GM23338 (cell line): Measurements from ENCODE around the gene LCTL. TPM values are rescaled to one million over a fixed set of nuclear protein-coding genes. Genes with fewer than 3 reads are reported as not detected.

ENCODE experiments used
- ATAC-seq: fragments of 200-7000 bp; cut with Tn5 transposase; 3 replicates; pipeline ENCODE4 v1.9.1; 2020
- DNase-seq: peaks from one replicate; pipeline ENCODE4 v3.0.0-alpha.2; 2015; ENCODE audit warnings: low spot score
- H2AFZ ChIP-seq: fragments of 200-600 bp; sonication (generic); 2 replicates; pipeline ENCODE4 v1.8.0; 2016; ENCODE audit warnings: antibody characterized with exemption, mild to moderate bottlenecking, moderate library complexity
- H3F3A ChIP-seq: fragments of 200-600 bp; sonication (generic); replicated peaks from 2 replicates; pipeline ENCODE4 v1.8.0; 2017; ENCODE audit warnings: antibody characterized with exemption, mixed run types, low read depth
- H3K27ac ChIP-seq: fragments of 200-600 bp; sonication (generic); 2 replicates; pipeline ENCODE4 v1.6.1; 2016; ENCODE audit warnings: low read depth
- H3K27me3 ChIP-seq: fragments of 200-600 bp; sonication (generic); 2 replicates; pipeline ENCODE4 v1.8.0; 2016; ENCODE audit warnings: mild to moderate bottlenecking, mixed run types, moderate library complexity; ENCODE audit not compliant: insufficient read depth
- H3K36me3 ChIP-seq: fragments of 200-600 bp; sonication (generic); 2 replicates; pipeline ENCODE4 v1.8.0; 2016; ENCODE audit warnings: mild to moderate bottlenecking; ENCODE audit not compliant: insufficient read depth
- H3K4me1 ChIP-seq: fragments of 200-600 bp; sonication (generic); 2 replicates; pipeline ENCODE4 v1.8.0; 2016; ENCODE audit warnings: mild to moderate bottlenecking, moderate library complexity; ENCODE audit not compliant: insufficient read depth
- H3K4me2 ChIP-seq: fragments of 200-600 bp; sonication (generic); 2 replicates; pipeline ENCODE4 v1.7.1; 2017; ENCODE audit warnings: mixed run types
- H3K4me3 ChIP-seq: fragments of 200-600 bp; sonication (generic); 2 replicates; pipeline ENCODE4 v1.6.1; 2016; ENCODE audit warnings: mixed run types
- H3K79me2 ChIP-seq: fragments of 200-600 bp; sonication (generic); replicated peaks from 2 replicates; pipeline ENCODE4 v1.8.0; 2017; ENCODE audit warnings: mild to moderate bottlenecking; ENCODE audit not compliant: insufficient read depth
- H3K9me2 ChIP-seq: fragments of 200-600 bp; sonication (generic); 2 replicates; pipeline ENCODE4 v1.8.0; 2017; ENCODE audit not compliant: insufficient read depth
- H4K20me1 ChIP-seq: fragments of 200-600 bp; sonication (generic); replicated peaks from 2 replicates; pipeline ENCODE4 v1.8.0; 2017; ENCODE audit warnings: mild to moderate bottlenecking; ENCODE audit not compliant: insufficient read depth
- H3K27ac Mint-ChIP-seq: 2 replicates; pipeline ENCODE4 v1.8.0; 2020; ENCODE audit warnings: inconsistent platforms, mild to moderate bottlenecking, moderate library complexity, mixed read lengths
- H3K27me3 Mint-ChIP-seq: 3 replicates; pipeline ENCODE4 v1.8.0; 2022; ENCODE audit warnings: low read depth, mild to moderate bottlenecking, moderate library complexity, mixed read lengths, inconsistent platforms; ENCODE audit not compliant: insufficient read depth, poor library complexity
- H3K36me3 Mint-ChIP-seq: 3 replicates; pipeline ENCODE4 v1.8.0; 2021; ENCODE audit warnings: low read depth, mild to moderate bottlenecking, inconsistent platforms, moderate library complexity, mixed read lengths
- H3K4me1 Mint-ChIP-seq: 3 replicates; pipeline ENCODE4 v1.8.0; 2020; ENCODE audit warnings: mild to moderate bottlenecking, inconsistent platforms, mixed read lengths
- H3K4me3 Mint-ChIP-seq: 3 replicates; pipeline ENCODE4 v1.8.0; 2021; ENCODE audit warnings: moderate library complexity, mild to moderate bottlenecking, inconsistent platforms, mixed read lengths
- H3K9me3 Mint-ChIP-seq: 3 replicates; pipeline ENCODE4 v1.8.0; 2020; ENCODE audit warnings: moderate library complexity, mild to moderate bottlenecking, inconsistent platforms, mixed read lengths
- CREB1 ChIP-seq: fragments of 250-450 bp; sonication (Bioruptor Pico); IDR thresholded peaks from 2 replicates; pipeline ENCODE4 v1.5.0; 2020; ENCODE audit warnings: low read depth, mild to moderate bottlenecking, moderate library complexity
- EZH2 ChIP-seq: fragments of 200-600 bp; sonication (generic); IDR thresholded peaks from one replicate; pipeline ENCODE4 v1.8.0; 2017; ENCODE audit warnings: antibody characterized with exemption, mild to moderate bottlenecking, low read depth; ENCODE audit not compliant: unreplicated experiment
- JUNB ChIP-seq: IDR thresholded peaks from one replicate; pipeline ENCODE4 v1.6.1; 2016; ENCODE audit warnings: antibody characterized with exemption; ENCODE audit not compliant: unreplicated experiment
- POLR2AphosphoS5 ChIP-seq: IDR thresholded peaks from 2 replicates; pipeline ENCODE4 v1.6.1; 2016; ENCODE audit warnings: antibody characterized with exemption, low read depth
- STAT1 ChIP-seq: IDR thresholded peaks from one replicate; pipeline ENCODE4 v1.6.1; 2016; ENCODE audit warnings: antibody characterized with exemption; ENCODE audit not compliant: unreplicated experiment
- ZNF114 ChIP-seq: fragments of 250-450 bp; sonication (Bioruptor Pico); IDR thresholded peaks from 2 replicates; pipeline ENCODE4 v1.5.0; 2020; ENCODE audit warnings: mild to moderate bottlenecking, moderate library complexity
- polyA plus RNA-seq: library from polyadenylated mRNA; unstranded; fragments of >200 nt; fragmentation: Nextera tagmentation; extraction: Ambion mirVana; gene quantifications from 2 replicates; pipeline ENCODE4 v1.2.1, GENCODE V29; 2016
- total RNA-seq: library from RNA; depleted of rRNA; stranded (reverse); fragments of >200 nt; shearing (Covaris generic); gene quantifications from 2 replicates; pipeline ENCODE4 v1.2.3, GENCODE V29; 2014
- TF ChIP-seq, protein P1 (sequence below): IDR thresholded peaks from one replicate; pipeline ENCODE4 v1.6.1; 2018; ENCODE audit warnings: antibody characterized with exemption; ENCODE audit not compliant: unreplicated experiment
- TF ChIP-seq, protein P2 (sequence below): fragments of 250-450 bp; sonication (Bioruptor Pico); IDR thresholded peaks from 2 replicates; pipeline ENCODE4 v1.5.0; 2020; ENCODE audit warnings: mild to moderate bottlenecking, moderate library complexity
- TF ChIP-seq, protein P3 (sequence below): IDR thresholded peaks from 2 replicates; pipeline ENCODE4 v1.6.1; 2016; ENCODE audit warnings: antibody characterized with exemption

Gene LCTL
- total and polyA plus RNA-seq, 2 experiments from 2014 or later = 2.3 to 5.6 TPM

DNA sequence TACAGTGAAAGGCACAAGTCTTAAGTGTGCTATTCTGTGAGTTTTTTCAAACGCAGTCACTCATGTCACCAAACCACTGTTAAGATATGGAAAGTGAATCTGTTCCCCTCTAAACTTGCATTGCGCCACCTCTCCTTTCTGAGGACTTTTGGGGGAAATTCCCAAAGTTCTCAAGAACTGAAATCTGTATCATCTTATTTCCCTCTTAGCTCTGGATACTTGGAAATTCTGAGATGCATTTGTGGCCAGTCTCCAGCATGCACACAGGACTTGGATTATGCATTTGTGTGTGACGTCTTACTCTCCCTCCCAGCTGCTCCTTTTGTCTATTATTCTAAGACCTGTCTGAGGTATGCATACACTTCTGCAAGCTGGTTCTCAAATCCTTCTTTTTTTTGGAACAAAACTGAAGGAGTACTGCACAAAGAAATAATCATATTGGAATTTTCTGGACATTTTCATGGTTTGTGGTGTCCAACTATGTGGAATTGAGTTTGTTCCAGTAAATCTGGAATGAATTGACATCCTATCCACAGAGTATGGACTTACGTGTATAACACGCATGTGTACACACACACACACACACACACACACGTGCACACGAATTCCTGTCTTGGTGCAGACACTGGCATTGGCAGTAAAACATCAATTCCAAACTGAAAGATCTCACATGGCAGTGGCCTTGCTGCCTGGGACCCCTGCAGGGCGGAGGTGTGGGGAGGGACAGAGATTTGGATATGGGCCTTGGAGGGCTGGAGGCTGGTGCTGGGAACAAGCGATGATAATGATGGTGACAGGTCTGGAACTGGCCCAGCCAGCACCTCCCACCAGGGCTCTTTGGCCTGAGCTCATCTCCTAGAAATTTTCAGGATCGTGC, 8.2 kb upstream of the LCTL start:
- no peak for ATAC-seq
- Mint-ChIP-seq H3K4me3 (no peak overlapping the region), H3K27ac (no peak overlapping the region)

DNA sequence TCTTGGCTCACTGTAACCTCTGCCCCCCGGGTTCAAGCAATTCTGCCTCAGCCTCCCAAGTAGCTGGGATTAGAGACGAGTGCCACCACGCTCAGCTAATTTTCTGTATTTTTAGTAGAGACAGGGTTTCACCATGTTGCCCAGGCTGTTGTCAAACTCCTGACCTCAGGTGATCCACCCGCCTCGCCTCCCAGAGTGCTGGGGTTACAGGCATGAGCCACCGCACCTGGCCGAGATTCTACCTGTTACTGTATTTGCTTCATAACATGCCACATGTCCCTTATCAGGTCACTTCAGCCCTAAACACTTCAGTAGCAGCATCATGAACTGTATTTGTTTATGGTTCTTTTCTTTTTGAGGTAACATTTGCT, 7.5 kb upstream of the LCTL start:
- H3K4me1 Mint-ChIP-seq = no peaks in the 10 kb centered on the region
- Histone ChIP-seq H3F3A (no peaks in the 10 kb centered on the region), H3K27ac (no peak overlapping the region), H3K4me1 (no peaks in the 10 kb centered on the region), H3K27me3 (no peaks in the 10 kb centered on the region), H3K79me2 (no peaks in the 10 kb centered on the region), H3K9me2 (no peaks in the 10 kb centered on the region), H3K4me3 (no peak overlapping the region), H3K36me3 (no peaks in the 10 kb centered on the region), H2AFZ (no peak overlapping the region), H3K4me2 (no peak overlapping the region), H4K20me1 (no peaks in the 10 kb centered on the region)
- H3K27me3 Mint-ChIP-seq = no peaks in the 10 kb centered on the region
- no peaks in the 10 kb centered on the region for H3K9me3 Mint-ChIP-seq
- no peak overlapping the region for H3K4me3 Mint-ChIP-seq
- no peak for ATAC-seq
- no peak for DNase-seq
- H3K27ac Mint-ChIP-seq = no peak overlapping the region
- H3K36me3 Mint-ChIP-seq = no peaks in the 10 kb centered on the region
- no peak for TF ChIP-seq STAT1
- TF ChIP-seq, protein P1, sequence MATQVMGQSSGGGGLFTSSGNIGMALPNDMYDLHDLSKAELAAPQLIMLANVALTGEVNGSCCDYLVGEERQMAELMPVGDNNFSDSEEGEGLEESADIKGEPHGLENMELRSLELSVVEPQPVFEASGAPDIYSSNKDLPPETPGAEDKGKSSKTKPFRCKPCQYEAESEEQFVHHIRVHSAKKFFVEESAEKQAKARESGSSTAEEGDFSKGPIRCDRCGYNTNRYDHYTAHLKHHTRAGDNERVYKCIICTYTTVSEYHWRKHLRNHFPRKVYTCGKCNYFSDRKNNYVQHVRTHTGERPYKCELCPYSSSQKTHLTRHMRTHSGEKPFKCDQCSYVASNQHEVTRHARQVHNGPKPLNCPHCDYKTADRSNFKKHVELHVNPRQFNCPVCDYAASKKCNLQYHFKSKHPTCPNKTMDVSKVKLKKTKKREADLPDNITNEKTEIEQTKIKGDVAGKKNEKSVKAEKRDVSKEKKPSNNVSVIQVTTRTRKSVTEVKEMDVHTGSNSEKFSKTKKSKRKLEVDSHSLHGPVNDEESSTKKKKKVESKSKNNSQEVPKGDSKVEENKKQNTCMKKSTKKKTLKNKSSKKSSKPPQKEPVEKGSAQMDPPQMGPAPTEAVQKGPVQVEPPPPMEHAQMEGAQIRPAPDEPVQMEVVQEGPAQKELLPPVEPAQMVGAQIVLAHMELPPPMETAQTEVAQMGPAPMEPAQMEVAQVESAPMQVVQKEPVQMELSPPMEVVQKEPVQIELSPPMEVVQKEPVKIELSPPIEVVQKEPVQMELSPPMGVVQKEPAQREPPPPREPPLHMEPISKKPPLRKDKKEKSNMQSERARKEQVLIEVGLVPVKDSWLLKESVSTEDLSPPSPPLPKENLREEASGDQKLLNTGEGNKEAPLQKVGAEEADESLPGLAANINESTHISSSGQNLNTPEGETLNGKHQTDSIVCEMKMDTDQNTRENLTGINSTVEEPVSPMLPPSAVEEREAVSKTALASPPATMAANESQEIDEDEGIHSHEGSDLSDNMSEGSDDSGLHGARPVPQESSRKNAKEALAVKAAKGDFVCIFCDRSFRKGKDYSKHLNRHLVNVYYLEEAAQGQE = no peak
- TF ChIP-seq CREB1 (CRISPR knock-in tag) = no peak
- TF ChIP-seq POLR2AphosphoS5 = no peak
- TF ChIP-seq, protein P2, sequence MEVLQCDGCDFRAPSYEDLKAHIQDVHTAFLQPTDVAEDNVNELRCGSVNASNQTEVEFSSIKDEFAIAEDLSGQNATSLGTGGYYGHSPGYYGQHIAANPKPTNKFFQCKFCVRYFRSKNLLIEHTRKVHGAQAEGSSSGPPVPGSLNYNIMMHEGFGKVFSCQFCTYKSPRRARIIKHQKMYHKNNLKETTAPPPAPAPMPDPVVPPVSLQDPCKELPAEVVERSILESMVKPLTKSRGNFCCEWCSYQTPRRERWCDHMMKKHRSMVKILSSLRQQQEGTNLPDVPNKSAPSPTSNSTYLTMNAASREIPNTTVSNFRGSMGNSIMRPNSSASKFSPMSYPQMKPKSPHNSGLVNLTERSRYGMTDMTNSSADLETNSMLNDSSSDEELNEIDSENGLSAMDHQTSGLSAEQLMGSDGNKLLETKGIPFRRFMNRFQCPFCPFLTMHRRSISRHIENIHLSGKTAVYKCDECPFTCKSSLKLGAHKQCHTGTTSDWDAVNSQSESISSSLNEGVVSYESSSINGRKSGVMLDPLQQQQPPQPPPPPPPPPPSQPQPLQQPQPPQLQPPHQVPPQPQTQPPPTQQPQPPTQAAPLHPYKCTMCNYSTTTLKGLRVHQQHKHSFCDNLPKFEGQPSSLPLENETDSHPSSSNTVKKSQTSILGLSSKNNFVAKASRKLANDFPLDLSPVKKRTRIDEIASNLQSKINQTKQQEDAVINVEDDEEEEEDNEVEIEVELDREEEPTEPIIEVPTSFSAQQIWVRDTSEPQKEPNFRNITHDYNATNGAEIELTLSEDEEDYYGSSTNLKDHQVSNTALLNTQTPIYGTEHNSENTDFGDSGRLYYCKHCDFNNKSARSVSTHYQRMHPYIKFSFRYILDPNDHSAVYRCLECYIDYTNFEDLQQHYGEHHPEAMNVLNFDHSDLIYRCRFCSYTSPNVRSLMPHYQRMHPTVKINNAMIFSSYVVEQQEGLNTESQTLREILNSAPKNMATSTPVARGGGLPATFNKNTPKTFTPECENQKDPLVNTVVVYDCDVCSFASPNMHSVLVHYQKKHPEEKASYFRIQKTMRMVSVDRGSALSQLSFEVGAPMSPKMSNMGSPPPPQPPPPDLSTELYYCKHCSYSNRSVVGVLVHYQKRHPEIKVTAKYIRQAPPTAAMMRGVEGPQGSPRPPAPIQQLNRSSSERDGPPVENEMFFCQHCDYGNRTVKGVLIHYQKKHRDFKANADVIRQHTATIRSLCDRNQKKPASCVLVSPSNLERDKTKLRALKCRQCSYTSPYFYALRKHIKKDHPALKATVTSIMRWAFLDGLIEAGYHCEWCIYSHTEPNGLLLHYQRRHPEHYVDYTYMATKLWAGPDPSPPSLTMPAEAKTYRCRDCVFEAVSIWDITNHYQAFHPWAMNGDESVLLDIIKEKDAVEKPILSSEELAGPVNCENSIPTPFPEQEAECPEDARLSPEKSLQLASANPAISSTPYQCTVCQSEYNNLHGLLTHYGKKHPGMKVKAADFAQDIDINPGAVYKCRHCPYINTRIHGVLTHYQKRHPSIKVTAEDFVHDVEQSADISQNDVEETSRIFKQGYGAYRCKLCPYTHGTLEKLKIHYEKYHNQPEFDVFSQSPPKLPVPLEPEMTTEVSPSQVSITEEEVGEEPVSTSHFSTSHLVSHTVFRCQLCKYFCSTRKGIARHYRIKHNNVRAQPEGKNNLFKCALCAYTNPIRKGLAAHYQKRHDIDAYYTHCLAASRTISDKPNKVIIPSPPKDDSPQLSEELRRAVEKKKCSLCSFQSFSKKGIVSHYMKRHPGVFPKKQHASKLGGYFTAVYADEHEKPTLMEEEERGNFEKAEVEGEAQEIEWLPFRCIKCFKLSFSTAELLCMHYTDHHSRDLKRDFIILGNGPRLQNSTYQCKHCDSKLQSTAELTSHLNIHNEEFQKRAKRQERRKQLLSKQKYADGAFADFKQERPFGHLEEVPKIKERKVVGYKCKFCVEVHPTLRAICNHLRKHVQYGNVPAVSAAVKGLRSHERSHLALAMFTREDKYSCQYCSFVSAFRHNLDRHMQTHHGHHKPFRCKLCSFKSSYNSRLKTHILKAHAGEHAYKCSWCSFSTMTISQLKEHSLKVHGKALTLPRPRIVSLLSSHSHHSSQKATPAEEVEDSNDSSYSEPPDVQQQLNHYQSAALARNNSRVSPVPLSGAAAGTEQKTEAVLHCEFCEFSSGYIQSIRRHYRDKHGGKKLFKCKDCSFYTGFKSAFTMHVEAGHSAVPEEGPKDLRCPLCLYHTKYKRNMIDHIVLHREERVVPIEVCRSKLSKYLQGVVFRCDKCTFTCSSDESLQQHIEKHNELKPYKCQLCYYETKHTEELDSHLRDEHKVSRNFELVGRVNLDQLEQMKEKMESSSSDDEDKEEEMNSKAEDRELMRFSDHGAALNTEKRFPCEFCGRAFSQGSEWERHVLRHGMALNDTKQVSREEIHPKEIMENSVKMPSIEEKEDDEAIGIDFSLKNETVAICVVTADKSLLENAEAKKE (CRISPR knock-in tag) = no peak
- no peak for TF ChIP-seq EZH2
- TF ChIP-seq JUNB = no peak
- TF ChIP-seq ZNF114 (CRISPR knock-in tag) = no peak

More for the DNA sequence above, 8.2 kb upstream of the LCTL start:
- no peaks in the 10 kb centered on the region for H4K20me1 ChIP-seq
- DNase-seq = no peak
- H2AFZ ChIP-seq = no peak overlapping the region
- H3K9me3 Mint-ChIP-seq = no peaks in the 10 kb centered on the region
- H3K9me2 ChIP-seq = no peaks in the 10 kb centered on the region
- H3K4me3 ChIP-seq = no peak overlapping the region
- TF ChIP-seq ZNF114 (CRISPR knock-in tag) = no peak
- TF ChIP-seq STAT1 = no peak
- no peak for TF ChIP-seq CREB1 (CRISPR knock-in tag)
- TF ChIP-seq, protein P3, sequence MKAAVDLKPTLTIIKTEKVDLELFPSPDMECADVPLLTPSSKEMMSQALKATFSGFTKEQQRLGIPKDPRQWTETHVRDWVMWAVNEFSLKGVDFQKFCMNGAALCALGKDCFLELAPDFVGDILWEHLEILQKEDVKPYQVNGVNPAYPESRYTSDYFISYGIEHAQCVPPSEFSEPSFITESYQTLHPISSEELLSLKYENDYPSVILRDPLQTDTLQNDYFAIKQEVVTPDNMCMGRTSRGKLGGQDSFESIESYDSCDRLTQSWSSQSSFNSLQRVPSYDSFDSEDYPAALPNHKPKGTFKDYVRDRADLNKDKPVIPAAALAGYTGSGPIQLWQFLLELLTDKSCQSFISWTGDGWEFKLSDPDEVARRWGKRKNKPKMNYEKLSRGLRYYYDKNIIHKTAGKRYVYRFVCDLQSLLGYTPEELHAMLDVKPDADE = no peak
- no peaks in the 10 kb centered on the region for H3K79me2 ChIP-seq
- H3K36me3 ChIP-seq = no peaks in the 10 kb centered on the region
- no peaks in the 10 kb centered on the region for H3K27me3 Mint-ChIP-seq
- no peaks in the 10 kb centered on the region for H3F3A ChIP-seq
- no peak overlapping the region for H3K4me2 ChIP-seq
- H3K4me1 Mint-ChIP-seq = no peaks in the 10 kb centered on the region
- no peaks in the 10 kb centered on the region for H3K4me1 ChIP-seq
- H3K27me3 ChIP-seq = no peaks in the 10 kb centered on the region
- no peak overlapping the region for H3K27ac ChIP-seq
- H3K36me3 Mint-ChIP-seq = no peaks in the 10 kb centered on the region
